Measurements from ENCODE around the gene ARL5A.

DNA sequence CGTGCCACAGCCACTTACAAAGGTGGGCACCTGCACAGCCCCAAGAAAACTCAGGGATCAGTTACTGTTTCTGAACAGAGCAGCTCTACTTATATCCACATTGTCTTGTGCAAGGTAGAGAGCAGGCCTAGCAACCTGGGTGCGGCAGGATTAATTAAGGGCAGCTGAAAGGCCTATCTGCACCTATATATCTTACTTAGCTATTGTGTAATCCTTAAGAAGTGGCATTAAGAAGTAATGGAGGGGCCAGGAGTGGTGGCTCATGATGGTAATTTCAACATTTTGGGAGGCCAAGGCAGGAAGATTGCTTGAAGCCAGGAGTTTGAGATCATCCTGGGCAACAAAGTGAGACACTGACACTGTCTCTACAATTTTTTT is 12.8 kb upstream of the ARL5A start:
- TF ChIP-seq, protein P1, sequence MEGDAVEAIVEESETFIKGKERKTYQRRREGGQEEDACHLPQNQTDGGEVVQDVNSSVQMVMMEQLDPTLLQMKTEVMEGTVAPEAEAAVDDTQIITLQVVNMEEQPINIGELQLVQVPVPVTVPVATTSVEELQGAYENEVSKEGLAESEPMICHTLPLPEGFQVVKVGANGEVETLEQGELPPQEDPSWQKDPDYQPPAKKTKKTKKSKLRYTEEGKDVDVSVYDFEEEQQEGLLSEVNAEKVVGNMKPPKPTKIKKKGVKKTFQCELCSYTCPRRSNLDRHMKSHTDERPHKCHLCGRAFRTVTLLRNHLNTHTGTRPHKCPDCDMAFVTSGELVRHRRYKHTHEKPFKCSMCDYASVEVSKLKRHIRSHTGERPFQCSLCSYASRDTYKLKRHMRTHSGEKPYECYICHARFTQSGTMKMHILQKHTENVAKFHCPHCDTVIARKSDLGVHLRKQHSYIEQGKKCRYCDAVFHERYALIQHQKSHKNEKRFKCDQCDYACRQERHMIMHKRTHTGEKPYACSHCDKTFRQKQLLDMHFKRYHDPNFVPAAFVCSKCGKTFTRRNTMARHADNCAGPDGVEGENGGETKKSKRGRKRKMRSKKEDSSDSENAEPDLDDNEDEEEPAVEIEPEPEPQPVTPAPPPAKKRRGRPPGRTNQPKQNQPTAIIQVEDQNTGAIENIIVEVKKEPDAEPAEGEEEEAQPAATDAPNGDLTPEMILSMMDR (IDR thresholded peaks at IDR 0.05), result no peak
- TF ChIP-seq POLR2A (IDR thresholded peaks at IDR 0.05), result no peak
- no peak for TF ChIP-seq EP300 (IDR thresholded peaks at IDR 0.05)

Measured in ovary (tissue), 3 donors.